B cell (primary cell): ENCODE results near the gene ZNF763. TPM values are rescaled to one million over a fixed set of nuclear protein-coding genes. Genes with fewer than 3 reads are reported as not detected.

Source experiments
- polyA plus RNA-seq: library from polyadenylated mRNA; depleted of rRNA; stranded (reverse); fragments of >200 nt; gene quantifications from 2 replicates; pipeline ENCODE4 v1.2.3, GENCODE V29; 2012
- small RNA-seq: library from RNA; depleted of rRNA; stranded (forward); fragments of <200 nt; gene quantifications from one replicate; pipeline ENCODE3, GENCODE V24; 2012; ENCODE audit warnings: low replicate concordance, low read depth; ENCODE audit not compliant: insufficient read length
- total RNA-seq, 2 donors: library from RNA; stranded (reverse); fragments of 120-200 nt in 1 of 2; gene quantifications; 1 replicate in 1 of 2; 2 replicates in 1 of 2; pipeline versions ENCODE4 v1.2.3 to v1.2.4, GENCODE V29; 2013 to 2022

ZNF763 gene
- total and polyA plus RNA-seq, 2 donors (not counting 1 experiment from before 2014, with no cell fraction given): 3.0 to 14.2 TPM

Small RNAs within 50 kb of the gene (small RNA-seq; reads per million reads assigned to genes)
- gene RNA5SP464 (not detected), gene RNA5SP465 (not detected)

Other genes starting within 250 kb of the ZNF763 start
- 4.2 and 5.1 TPM in 2 replicates for gene ZNF823, start 226.1 kb upstream of the ZNF763 start, total RNA-seq
- 1.1 and 1.8 TPM in 2 replicates for gene ZNF823, start 226.1 kb upstream of the ZNF763 start, polyA plus RNA-seq
- gene ZNF441, start 198.0 kb upstream of the ZNF763 start, total RNA-seq: 43.5 and 45.3 TPM in 2 replicates
- gene ZNF441, start 198.0 kb upstream of the ZNF763 start, polyA plus RNA-seq: 4.2 and 7.4 TPM in 2 replicates
- 1.7 and 2.4 TPM in 2 replicates for gene ZNF491, start 166.5 kb upstream of the ZNF763 start, total RNA-seq
- gene ZNF491, start 166.5 kb upstream of the ZNF763 start, polyA plus RNA-seq: 0.57 and 0.65 TPM in 2 replicates
- 22.4 and 23.4 TPM in 2 replicates for gene ZNF440, start 150.8 kb upstream of the ZNF763 start, total RNA-seq
- gene ZNF440, start 150.8 kb upstream of the ZNF763 start, polyA plus RNA-seq: 3.4 and 4.3 TPM in 2 replicates
- 48.6 and 52.3 TPM in 2 replicates for gene ZNF439, start 116.3 kb upstream of the ZNF763 start, total RNA-seq
- 19.7 and 27.8 TPM in 2 replicates for gene ZNF439, start 116.3 kb upstream of the ZNF763 start, polyA plus RNA-seq
- 2.1 and 4.8 TPM in 2 replicates for gene ZNF69, start 77.3 kb upstream of the ZNF763 start, total RNA-seq
- 0.69 and 0.92 TPM in 2 replicates for gene ZNF69, start 77.3 kb upstream of the ZNF763 start, polyA plus RNA-seq
- 34.9 and 40.5 TPM in 2 replicates for gene ZNF700, start 39.9 kb upstream of the ZNF763 start, total RNA-seq
- 14.3 and 16.8 TPM in 2 replicates for gene ZNF700, start 39.9 kb upstream of the ZNF763 start, polyA plus RNA-seq
- 7.3 and 7.6 TPM in 2 replicates for gene ZNF433, start 70.6 kb downstream of the ZNF763 start, total RNA-seq
- gene ZNF433, start 70.6 kb downstream of the ZNF763 start, polyA plus RNA-seq: 1.1 and 1.3 TPM in 2 replicates
- 0.29 TPM in 1 of 2 replicates, not detected in the other for gene ZNF878, start 87.9 kb downstream of the ZNF763 start, total RNA-seq
- 0.04 TPM in 1 of 2 replicates, not detected in the other for gene ZNF878, start 87.9 kb downstream of the ZNF763 start, polyA plus RNA-seq
- gene ZNF844, start 99.7 kb downstream of the ZNF763 start, total RNA-seq: 33.7 and 36.4 TPM in 2 replicates
- 5.9 and 7.7 TPM in 2 replicates for gene ZNF844, start 99.7 kb downstream of the ZNF763 start, polyA plus RNA-seq
- 5.4 and 10.6 TPM in 2 replicates for gene ZNF20, start 175.3 kb downstream of the ZNF763 start, total RNA-seq
- gene ZNF20, start 175.3 kb downstream of the ZNF763 start, polyA plus RNA-seq: 0.89 and 1.6 TPM in 2 replicates
- gene ZNF625, start 191.7 kb downstream of the ZNF763 start, total RNA-seq: 6.6 and 9.8 TPM in 2 replicates
- 0.60 and 0.69 TPM in 2 replicates for gene ZNF625, start 191.7 kb downstream of the ZNF763 start, polyA plus RNA-seq
- 30.8 and 33.5 TPM in 2 replicates for gene ZNF136, start 198.1 kb downstream of the ZNF763 start, total RNA-seq
- gene ZNF136, start 198.1 kb downstream of the ZNF763 start, polyA plus RNA-seq: 7.5 and 23.0 TPM in 2 replicates